WTC11 (cell line): Measurements from ENCODE around the gene RASIP1.

Experiments
- CTCF ChIP-seq: fragments of 200-600 bp; IDR thresholded peaks from 2 replicates; pipeline ENCODE4 v1.8.0; 2022; ENCODE audit warnings: antibody characterized with exemption
- ESRRA ChIP-seq: sonication (generic); formaldehyde crosslinking; IDR thresholded peaks from 2 replicates; pipeline ENCODE4 v1.8.1; 2022; ENCODE audit warnings: mild to moderate bottlenecking, missing genetic modification reagents, borderline replicate concordance
- STAT6 ChIP-seq: sonication (generic); formaldehyde crosslinking; conservative IDR thresholded peaks from 2 replicates; pipeline ENCODE4 v1.8.1; 2023; ENCODE audit warnings: mild to moderate bottlenecking, low read depth, missing genetic modification reagents, moderate library complexity

- no peak for TF ChIP-seq STAT6 (CRISPR knock-in tag)
- no peak for TF ChIP-seq ESRRA (CRISPR knock-in tag)
- no peak for TF ChIP-seq CTCF
Measured at GRCh38 chr19:48742096-48742495, 1.7 kb upstream of the RASIP1 start.
